A549 (cell line): ENCODE results near the gene SERTAD4. TPM values are rescaled to one million over a fixed set of nuclear protein-coding genes. Genes with fewer than 3 reads are reported as not detected.

Experiments used
- ATAC-seq, 2 experiments: fragments of 200-7000 bp in 1 of 2; fragments of >200 bp in 1 of 2; cut with Nextera tagmentation in 1 of 2; cut with Tn5 transposase in 1 of 2; 3 replicates each; pipeline versions ENCODE4 v1.8.0 to v1.9.1; 2018 to 2020; ENCODE audit warnings: mild to moderate bottlenecking in 1 of 2, moderate library complexity in 1 of 2
- CTCF ChIA-PET: fragments of 300-600 bp; sonication (Branson Sonifier 250); formaldehyde crosslinking; extraction: SDS; loops from one replicate; lab custom pipeline; 2021; ENCODE audit warnings: antibody characterized with exemption, inconsistent platforms; lab: Yijun Ruan, JAX
- POLR2A ChIA-PET: fragments of 350-600 bp; formaldehyde crosslinking; extraction: SDS; loops from one replicate; lab custom pipeline; 2021; ENCODE audit warnings: antibody characterized with exemption, inconsistent platforms; lab: Yijun Ruan, JAX
- DNase-seq, 2 experiments: peaks; one replicate each; pipeline versions ENCODE4 v3.0.0 to v3.0.0-alpha.2; 2011 to 2016; ENCODE audit warnings: low read depth in 1 of 2, low spot score in 1 of 2
- FAIRE-seq: peaks from 2 replicates; lab custom pipeline; 2011; peaks lifted over from hg19 to GRCh38; lab: Jason Lieb, UNC
- H3K27ac ChIP-seq, 2 experiments: fragments of >200 bp; sonication (Bioruptor Twin); formaldehyde crosslinking; 3 replicates each; pipeline ENCODE4 v1.5.1; 2016 to 2017
- H3K4me1 ChIP-seq: fragments of >200 bp; sonication (Bioruptor Twin); formaldehyde crosslinking; 3 replicates; pipeline ENCODE4 v1.6.1; 2016
- H3K4me2 ChIP-seq: fragments of >200 bp; sonication (Bioruptor Twin); formaldehyde crosslinking; 3 replicates; pipeline ENCODE4 v1.6.1; 2016
- H3K4me3 ChIP-seq: fragments of >200 bp; sonication (Bioruptor Twin); formaldehyde crosslinking; 3 replicates; pipeline ENCODE4 v1.5.1; 2016
- H3K9me3 ChIP-seq: fragments of >200 bp; sonication (Bioruptor Twin); formaldehyde crosslinking; 3 replicates; pipeline ENCODE4 v1.6.1; 2016
- BCL3 ChIP-seq: fragments of >200 bp; sonication (Bioruptor Twin); formaldehyde crosslinking; IDR thresholded peaks from 3 replicates; pipeline ENCODE4 v1.6.1; 2016
- CBX2 ChIP-seq: fragments of 200-600 bp; sonication (generic); IDR thresholded peaks from 2 replicates; pipeline ENCODE4 v1.6.1; 2016; ENCODE audit warnings: low read depth, mild to moderate bottlenecking, borderline replicate concordance
- EHMT2 ChIP-seq: fragments of 200-600 bp; sonication (generic); IDR thresholded peaks from 2 replicates; pipeline ENCODE4 v1.6.1; 2016; ENCODE audit warnings: antibody characterized with exemption, low read depth, mild to moderate bottlenecking, moderate library complexity
- EP300 ChIP-seq, 2 experiments: fragments of >200 bp; sonication (Bioruptor Twin); formaldehyde crosslinking; IDR thresholded peaks; 2 replicates in 1 of 2; 3 replicates in 1 of 2; pipeline ENCODE4 v1.6.1; 2016 to 2017
- FOSL2 ChIP-seq, 2 experiments: fragments of 450-650 bp in 1 of 2; fragments of >200 bp in 1 of 2; sonication (Bioruptor Twin) in 1 of 2; formaldehyde crosslinking; IDR thresholded peaks; 2 replicates each; pipeline versions ENCODE4 v1.5.0 to v1.6.1; 2016 to 2020; ENCODE audit warnings: mild to moderate bottlenecking in 1 of 2, moderate library complexity in 1 of 2
- FOXS1 ChIP-seq: fragments of 250-450 bp; sonication (Bioruptor Pico); IDR thresholded peaks from 2 replicates; pipeline ENCODE4 v1.5.0; 2020; ENCODE audit warnings: mild to moderate bottlenecking, moderate library complexity
- HDAC2 ChIP-seq: fragments of 200-600 bp; sonication (generic); IDR thresholded peaks from 2 replicates; pipeline ENCODE4 v1.6.1; 2016
- HMGXB4 ChIP-seq: fragments of 250-450 bp; sonication (Bioruptor Pico); IDR thresholded peaks from 2 replicates; pipeline ENCODE4 v1.5.0; 2021; ENCODE audit warnings: mild to moderate bottlenecking, moderate library complexity, borderline replicate concordance
- HOXB13 ChIP-seq: fragments of 250-450 bp; sonication (Bioruptor Pico); IDR thresholded peaks from 2 replicates; pipeline ENCODE4 v1.5.0; 2020; ENCODE audit warnings: low read depth, mild to moderate bottlenecking, moderate library complexity
- HOXB5 ChIP-seq: fragments of 250-450 bp; sonication (Bioruptor Pico); IDR thresholded peaks from 2 replicates; pipeline ENCODE4 v1.5.0; 2020; ENCODE audit warnings: mild to moderate bottlenecking, moderate library complexity
- JUN ChIP-seq, 2 experiments: fragments of >200 bp; sonication (Bioruptor Twin); formaldehyde crosslinking; IDR thresholded peaks; 2 replicates in 1 of 2; 3 replicates in 1 of 2; pipeline ENCODE4 v1.6.1; 2016 to 2017
- MAZ ChIP-seq: fragments of 150-350 bp; IDR thresholded peaks from 2 replicates; pipeline ENCODE4 v1.6.1; 2014; ENCODE audit warnings: antibody characterized with exemption, low read depth, low read length, borderline replicate concordance
- NPAS2 ChIP-seq: fragments of 250-450 bp; sonication (Bioruptor Pico); IDR thresholded peaks from 2 replicates; pipeline ENCODE4 v1.8.0; 2022; ENCODE audit warnings: mild to moderate bottlenecking, moderate library complexity, borderline replicate concordance
- POLR2A ChIP-seq: IDR thresholded peaks from 2 replicates; pipeline ENCODE4 v1.6.1; 2012; ENCODE audit warnings: mild to moderate bottlenecking, low read length
- RARB ChIP-seq: fragments of 250-450 bp; sonication (Bioruptor Pico); IDR thresholded peaks from 2 replicates; pipeline ENCODE4 v1.8.0; 2021; ENCODE audit warnings: mild to moderate bottlenecking, moderate library complexity
- REST ChIP-seq: fragments of 200-600 bp; sonication (generic); IDR thresholded peaks from 2 replicates; pipeline ENCODE4 v1.6.1; 2016; ENCODE audit warnings: antibody characterized with exemption, mild to moderate bottlenecking, moderate library complexity
- SMC3 ChIP-seq: fragments of >200 bp; sonication (Bioruptor Twin); formaldehyde crosslinking; IDR thresholded peaks from 3 replicates; pipeline ENCODE4 v1.6.1; 2018; ENCODE audit warnings: inconsistent platforms
- WGBS: methylation state at CpG from one replicate; pipeline ENCODE4 v1.1.6; 2017; ENCODE audit errors: missing lambda C conversion rate; 5-methylcytosine and 5-hydroxymethylcytosine counted together
- polyA plus RNA-seq, 4 experiments: library from polyadenylated mRNA; depleted of rRNA in 3 of 4; stranded (reverse); fragments of >200 nt; fragmentation: RNase III in 1 of 4; extraction: RNeasy Plus Mini Kit Qiagen cat#74134 plus additional on column Dnase treatment in 1 of 4; gene quantifications; 2 replicates in 3 of 4; 3 replicates in 1 of 4; pipeline ENCODE4 v1.2.3, GENCODE V29; 2011 to 2017
- TF ChIP-seq, protein P1 (sequence below): fragments of >200 bp; sonication (Bioruptor Twin); formaldehyde crosslinking; IDR thresholded peaks from 2 replicates; pipeline ENCODE4 v1.6.1; 2016
- TF ChIP-seq, protein P2 (sequence below): IDR thresholded peaks from 2 replicates; pipeline ENCODE4 v1.6.1; 2012
- TF ChIP-seq, protein P3 (sequence below): IDR thresholded peaks from 2 replicates; pipeline ENCODE4 v1.6.1; 2012; ENCODE audit warnings: low read depth, borderline replicate concordance

The SERTAD4 gene
- polyA plus RNA-seq, 2 of the 4 experiments (the other 2 are of a cell fraction): 0.62 to 0.71 TPM

DNA sequence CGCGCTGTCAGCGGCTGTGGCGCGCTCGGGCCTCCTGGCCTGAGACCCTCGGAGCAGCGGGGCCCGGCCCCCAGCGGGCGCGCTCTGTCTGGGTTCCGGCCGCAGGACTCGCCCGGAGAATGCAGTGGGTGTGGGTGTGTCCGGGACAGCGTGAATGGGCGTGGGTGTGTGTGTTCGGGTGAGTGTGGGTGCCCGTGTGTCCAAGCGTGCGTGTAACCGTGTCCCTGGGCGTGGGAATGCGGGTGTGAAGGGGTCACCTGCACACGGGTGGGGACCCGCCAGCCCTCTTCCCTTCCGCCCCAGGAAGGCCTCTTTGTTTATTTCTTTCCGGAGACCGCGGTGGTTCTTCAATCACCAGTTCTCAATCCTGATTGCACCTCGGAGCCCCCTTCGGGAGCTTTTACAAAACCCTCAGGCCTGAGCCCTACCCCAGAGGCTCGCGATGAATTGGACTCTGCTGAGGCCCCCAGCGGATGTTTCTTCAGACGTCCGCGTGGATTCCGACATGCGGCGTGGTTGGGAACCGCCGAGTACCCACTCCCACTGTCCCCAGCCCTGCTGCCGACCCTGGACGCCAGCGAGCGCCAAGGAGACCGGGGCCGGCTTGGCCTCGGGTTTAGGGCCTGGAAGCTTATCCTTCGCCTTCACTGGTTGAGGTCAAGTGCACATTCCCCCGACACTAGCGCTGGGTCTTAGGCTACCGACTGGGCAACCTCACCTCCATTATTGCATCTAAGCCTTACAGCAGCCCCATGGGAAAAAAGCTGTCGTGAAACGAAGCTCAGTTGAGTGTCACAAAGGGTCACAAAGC is 19.3 kb downstream of the SERTAD4 start:
- Histone ChIP-seq H3K4me1 (peaks cover 28% of the 10 kb centered on the region), H3K4me3 (peak overlapping the region; percentile 48), H3K4me2 (peak overlapping the region; percentile 97)
- WGBS: 92% methylated on average over 33 of the region's 58 CpGs
- ATAC-seq (0 out of 6 replicates have a peak, but pooled peaks of 1 of the 2 experiments have one; percentile 43), DNase-seq (no peak), FAIRE-seq (no peak)
- TF ChIP-seq EHMT2: no peak
- TF ChIP-seq BCL3: no peak
- TF ChIP-seq, protein P1, sequence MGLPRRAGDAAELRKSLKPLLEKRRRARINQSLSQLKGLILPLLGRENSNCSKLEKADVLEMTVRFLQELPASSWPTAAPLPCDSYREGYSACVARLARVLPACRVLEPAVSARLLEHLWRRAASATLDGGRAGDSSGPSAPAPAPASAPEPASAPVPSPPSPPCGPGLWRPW: no peak
- no peak for TF ChIP-seq REST
- no peak for TF ChIP-seq HDAC2
- TF ChIP-seq MAZ: no peak
- TF ChIP-seq RARB (CRISPR knock-in tag): no peak
- TF ChIP-seq HMGXB4 (CRISPR knock-in tag): no peak
- no peak for TF ChIP-seq SMC3
- no peak for TF ChIP-seq FOSL2 (IDR thresholded peaks at IDR 0.05)
- no peak for TF ChIP-seq FOSL2 (CRISPR knock-in tag; IDR thresholded peaks at IDR 0.05)
- TF ChIP-seq, all 56 proteins: peak for 0
- H3K27ac ChIP-seq: peak overlapping the region; percentile 66 to 87
- POLR2A ChIA-PET: no interaction called here
- CTCF ChIA-PET: interaction anchor here (0.6 to 2.3 kb wide), 6 partner anchors 11 to 41 kb away, joined by 3 to 8 read pairs (median 3); no protein-coding TSS in a partner anchor
- H3K9me3 ChIP-seq: no peaks in the 10 kb centered on the region

- Histone ChIP-seq H3K9me3 (no peaks in the 10 kb centered on the region), H3K4me1 (peaks cover 21% of the 10 kb centered on the region), H3K4me3 (no peak overlapping the region), H3K4me2 (no peak overlapping the region)
- ATAC-seq (no peak), FAIRE-seq (no peak), DNase-seq (no peak)
- TF ChIP-seq FOXS1 (CRISPR knock-in tag): no peak
- no peak for TF ChIP-seq HOXB13 (CRISPR knock-in tag)
- TF ChIP-seq EP300 (IDR thresholded peaks at IDR 0.05): no peak
- no peak for TF ChIP-seq SMC3
- TF ChIP-seq NPAS2 (CRISPR knock-in tag): no peak
- no peak for TF ChIP-seq POLR2A
- TF ChIP-seq, protein P2, sequence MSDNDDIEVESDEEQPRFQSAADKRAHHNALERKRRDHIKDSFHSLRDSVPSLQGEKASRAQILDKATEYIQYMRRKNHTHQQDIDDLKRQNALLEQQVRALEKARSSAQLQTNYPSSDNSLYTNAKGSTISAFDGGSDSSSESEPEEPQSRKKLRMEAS: no peak
- TF ChIP-seq CBX2: no peak
- TF ChIP-seq, protein P3, sequence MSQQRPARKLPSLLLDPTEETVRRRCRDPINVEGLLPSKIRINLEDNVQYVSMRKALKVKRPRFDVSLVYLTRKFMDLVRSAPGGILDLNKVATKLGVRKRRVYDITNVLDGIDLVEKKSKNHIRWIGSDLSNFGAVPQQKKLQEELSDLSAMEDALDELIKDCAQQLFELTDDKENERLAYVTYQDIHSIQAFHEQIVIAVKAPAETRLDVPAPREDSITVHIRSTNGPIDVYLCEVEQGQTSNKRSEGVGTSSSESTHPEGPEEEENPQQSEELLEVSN: no peak
- TF ChIP-seq HOXB5 (CRISPR knock-in tag): no peak
- no peak for TF ChIP-seq REST
- TF ChIP-seq, protein P1: no peak
- TF ChIP-seq JUN (IDR thresholded peaks at IDR 0.05): no peak
- TF ChIP-seq, all 56 proteins: peak for 0
- WGBS: 92% methylated on average over 29 of the region's 29 CpGs
- POLR2A ChIA-PET: no interaction called here
- CTCF ChIA-PET: interaction anchor here (0.8 to 2.3 kb wide), 5 partner anchors 10 to 41 kb away, joined by 3 to 8 read pairs (median 4); no protein-coding TSS in a partner anchor
- H3K27ac ChIP-seq: no peak overlapping the region
Observed at GRCh38 chr1:210252621-210253051, 20.0 kb downstream of the SERTAD4 start.
